Spleen (tissue), 7 donors: ENCODE results near the gene SELENOS.

Experiments
- CTCF ChIP-seq, 11 experiments: fragments of 200-600 bp in 7 of 11; fragments of 450-650 bp in 4 of 11; sonication (generic) in 4 of 11; IDR thresholded peaks in 8 of 11; conservative IDR thresholded peaks in 3 of 11; 1 replicate in 7 of 11; 2 replicates in 4 of 11; pipeline versions ENCODE4 v1.4.0 to v1.8.0; 2016 to 2021; ENCODE audit warnings: antibody characterized with exemption in 11 of 11, inconsistent platforms in 4 of 11, mild to moderate bottlenecking in 1 of 11
- POLR2AphosphoS5 ChIP-seq, 3 donors: sonication (generic); formaldehyde crosslinking; IDR thresholded peaks; one replicate each; pipeline ENCODE4 v1.5.1; 2017; ENCODE audit warnings: antibody characterized with exemption in 3 of 3
- donor health status: DM: no; HTN: no; CAD: no; lungs with moderate emphysema.
- donor health status: DM: no; HTN: no; CAD: no.
- donor health status: DM: no; HTN: no; CAD: no.

- TF ChIP-seq CTCF (IDR thresholded peaks at IDR 0.05 in 8 of 11, conservative IDR thresholded peaks at IDR 0.05 in 3 of 11), result no peak
- TF ChIP-seq POLR2AphosphoS5 (IDR thresholded peaks at IDR 0.05), result no peak
Measured at GRCh38 chr15:101266787-101267186, 10.5 kb downstream of the SELENOS start.
